NOMO-1 treated with DMSO at 0.1 percent for 48 hours (cell line): ENCODE results near the gene ENOSF1.

Source experiments
- DNase-seq: peaks from one replicate; lab custom pipeline; 2025; ENCODE audit not compliant: unreplicated experiment; lab: John Stamatoyannopoulos, UW

Gene ENOSF1

DNA sequence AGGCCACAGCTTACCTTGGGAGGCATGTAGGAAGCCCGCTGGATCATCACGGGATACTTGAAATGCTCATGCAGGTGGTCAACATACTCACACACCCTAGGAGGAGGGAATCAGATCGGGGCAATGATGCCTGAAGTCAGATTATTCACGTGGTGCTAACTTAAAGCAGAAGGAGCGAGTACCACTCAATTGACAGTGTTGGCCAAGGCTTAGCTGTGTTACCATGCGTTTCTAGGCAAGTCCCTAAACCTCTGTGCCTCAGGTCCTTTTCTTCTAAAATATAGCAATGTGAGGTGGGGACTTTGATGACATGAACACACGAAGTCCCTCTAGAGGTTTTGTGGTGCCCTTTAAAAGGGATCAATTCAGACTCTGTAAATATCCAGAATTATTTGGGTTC lies 37.1 kb downstream of the ENOSF1 start:
- DNase-seq = no peak

DNA sequence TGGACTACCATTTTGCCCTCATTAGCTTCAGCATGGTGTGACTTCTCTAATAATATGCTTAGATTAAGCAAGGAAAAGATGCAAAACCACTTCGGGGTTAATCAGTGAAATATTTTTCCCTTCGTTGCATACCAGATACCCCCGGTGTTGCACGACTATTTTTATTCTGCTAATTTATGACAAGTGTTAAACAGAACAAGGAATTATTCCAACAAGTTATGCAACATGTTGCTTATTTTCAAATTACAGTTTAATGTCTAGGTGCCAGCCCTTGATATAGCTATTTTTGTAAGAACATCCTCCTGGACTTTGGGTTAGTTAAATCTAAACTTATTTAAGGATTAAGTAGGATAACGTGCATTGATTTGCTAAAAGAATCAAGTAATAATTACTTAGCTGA lies 38.7 kb downstream of the ENOSF1 start:
- no peak for DNase-seq

DNA sequence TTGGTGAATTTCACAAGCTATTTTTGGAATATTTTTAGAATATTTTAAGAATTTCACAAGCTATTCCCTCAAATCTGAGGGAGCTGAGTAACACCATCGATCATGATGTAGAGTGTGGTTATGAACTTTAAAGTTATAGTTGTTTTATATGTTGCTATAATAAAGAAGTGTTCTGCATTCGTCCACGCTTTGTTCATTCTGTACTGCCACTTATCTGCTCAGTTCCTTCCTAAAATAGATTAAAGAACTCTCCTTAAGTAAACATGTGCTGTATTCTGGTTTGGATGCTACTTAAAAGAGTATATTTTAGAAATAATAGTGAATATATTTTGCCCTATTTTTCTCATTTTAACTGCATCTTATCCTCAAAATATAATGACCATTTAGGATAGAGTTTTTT lies 39.1 kb downstream of the ENOSF1 start:
- DNase-seq = no peak

DNA sequence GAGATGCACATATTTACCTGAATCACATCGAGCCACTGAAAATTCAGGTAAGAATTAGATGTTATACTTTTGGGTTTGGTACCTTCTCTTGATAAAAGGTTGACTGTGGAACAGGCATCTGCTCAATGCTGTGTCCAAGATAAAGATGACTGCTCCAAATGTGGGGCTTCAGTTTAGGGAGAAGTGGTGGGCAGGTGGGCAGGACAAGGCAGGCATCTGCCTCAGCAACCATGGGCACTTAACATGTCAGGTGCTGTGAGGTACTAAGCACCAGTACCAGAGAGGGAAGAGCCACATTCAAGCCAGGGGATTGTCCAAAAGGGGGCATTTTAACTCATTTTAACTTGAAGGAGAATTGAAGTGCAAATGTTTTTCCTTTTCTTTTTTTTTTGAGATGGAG lies 41.0 kb downstream of the ENOSF1 start:
- no peak for DNase-seq

DNA sequence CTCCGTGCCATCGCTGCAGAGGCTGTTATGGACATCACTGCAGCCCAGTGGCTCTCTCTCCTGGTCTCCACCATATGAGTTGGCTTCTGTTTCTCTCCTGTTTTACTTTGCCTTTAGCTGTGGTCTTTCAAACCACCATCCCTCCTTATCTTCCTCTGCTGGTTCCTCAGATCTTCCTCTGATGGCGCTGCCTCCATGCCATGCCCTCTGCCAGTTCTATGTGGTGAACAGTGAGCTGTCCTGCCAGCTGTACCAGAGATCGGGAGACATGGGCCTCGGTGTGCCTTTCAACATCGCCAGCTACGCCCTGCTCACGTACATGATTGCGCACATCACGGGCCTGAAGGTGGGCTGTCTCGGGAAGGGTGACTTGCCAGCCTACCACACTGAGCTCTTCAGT lies 41.9 kb downstream of the ENOSF1 start:
- DNase-seq = no peak

DNA sequence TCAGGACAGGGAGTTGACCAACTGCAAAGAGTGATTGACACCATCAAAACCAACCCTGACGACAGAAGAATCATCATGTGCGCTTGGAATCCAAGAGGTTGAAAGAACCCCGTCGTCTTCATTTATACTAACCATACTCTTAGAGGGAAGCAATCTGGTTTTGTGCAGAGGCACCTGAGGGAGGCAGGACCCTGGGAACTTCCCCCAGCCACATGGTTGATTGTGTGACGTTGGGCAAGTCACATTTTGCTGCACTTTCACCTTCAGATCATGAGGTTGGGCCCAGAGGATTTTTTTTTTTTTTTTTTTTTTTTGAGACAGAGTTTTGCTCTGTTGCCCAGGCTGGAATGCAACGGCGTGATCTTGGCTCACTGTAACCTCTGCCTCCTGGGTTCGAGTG lies 43.4 kb downstream of the ENOSF1 start:
- DNase-seq = no peak

DNA sequence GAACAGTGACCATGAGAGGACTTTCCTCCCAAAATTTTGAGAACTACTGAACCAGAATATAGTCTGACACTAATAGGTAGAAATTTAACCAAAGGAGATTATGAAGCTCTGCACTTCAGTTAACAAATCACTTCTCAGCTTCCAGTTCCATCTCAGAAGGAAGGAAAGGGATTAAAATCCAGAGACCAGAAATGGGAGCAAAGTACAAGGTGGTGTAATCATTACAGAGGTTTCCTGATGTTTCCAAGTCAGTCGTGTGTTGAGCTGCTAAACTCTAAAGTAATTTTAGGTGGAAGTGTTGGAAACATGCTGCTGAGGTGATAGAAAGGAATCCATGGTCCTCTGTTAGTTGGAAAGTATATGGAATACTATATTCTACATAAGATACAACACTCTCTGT lies 44.2 kb downstream of the ENOSF1 start:
- no peak for DNase-seq

DNA sequence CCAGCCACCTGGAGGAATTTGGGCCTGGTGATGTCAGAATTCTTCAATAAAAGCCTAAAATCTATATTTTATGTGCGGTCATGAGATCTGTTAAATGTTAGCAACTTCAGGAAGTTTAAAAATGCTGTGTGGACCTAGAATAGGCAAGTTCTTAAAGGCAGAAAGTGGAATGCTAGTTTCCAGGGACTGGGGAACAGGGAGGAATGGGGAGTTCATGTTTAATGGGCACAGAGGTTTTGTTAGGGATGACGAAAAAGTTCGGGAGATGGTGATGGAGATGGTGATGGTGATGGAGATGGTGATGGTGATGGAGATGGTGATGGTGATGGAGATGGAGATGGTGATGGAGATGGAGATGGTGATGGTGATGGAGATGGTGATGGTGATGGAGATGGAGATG lies 45.8 kb downstream of the ENOSF1 start:
- DNase-seq = no peak

DNA sequence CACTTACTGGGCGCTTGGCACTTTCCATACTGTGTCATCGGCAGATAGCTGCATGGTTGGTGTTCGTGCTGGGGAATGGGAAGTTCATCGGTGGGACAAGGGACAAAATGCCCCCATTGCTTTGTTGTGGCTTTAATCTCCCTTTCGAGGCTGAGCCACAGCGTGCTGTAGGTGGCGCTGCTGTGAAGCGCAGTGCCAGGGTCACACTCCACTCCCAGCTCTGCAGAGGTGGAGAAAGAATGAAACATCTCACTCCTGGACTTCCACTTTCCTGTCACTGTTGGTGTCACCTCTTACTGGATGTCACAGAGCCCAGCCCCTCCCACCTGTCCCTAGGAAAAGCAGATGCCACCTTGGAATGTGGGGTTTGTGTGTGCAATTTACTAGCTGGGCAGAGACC lies 46.3 kb downstream of the ENOSF1 start:
- DNase-seq = no peak

DNA sequence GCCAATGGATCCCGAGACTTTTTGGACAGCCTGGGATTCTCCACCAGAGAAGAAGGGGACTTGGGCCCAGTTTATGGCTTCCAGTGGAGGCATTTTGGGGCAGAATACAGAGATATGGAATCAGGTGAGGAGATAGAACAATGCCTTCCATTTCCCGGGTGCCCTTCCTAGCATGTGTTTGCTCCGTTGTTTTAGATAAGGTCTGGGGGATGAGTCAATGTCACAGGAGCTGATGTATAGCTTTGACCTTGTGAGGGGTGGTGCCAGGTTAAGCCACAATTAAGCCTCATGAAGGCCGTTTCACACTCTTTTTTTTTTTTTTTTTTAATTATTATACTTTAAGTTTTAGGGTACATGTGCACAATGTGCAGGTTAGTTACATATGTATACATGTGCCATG lies 50.2 kb downstream of the ENOSF1 start:
- DNase-seq = no peak

DNA sequence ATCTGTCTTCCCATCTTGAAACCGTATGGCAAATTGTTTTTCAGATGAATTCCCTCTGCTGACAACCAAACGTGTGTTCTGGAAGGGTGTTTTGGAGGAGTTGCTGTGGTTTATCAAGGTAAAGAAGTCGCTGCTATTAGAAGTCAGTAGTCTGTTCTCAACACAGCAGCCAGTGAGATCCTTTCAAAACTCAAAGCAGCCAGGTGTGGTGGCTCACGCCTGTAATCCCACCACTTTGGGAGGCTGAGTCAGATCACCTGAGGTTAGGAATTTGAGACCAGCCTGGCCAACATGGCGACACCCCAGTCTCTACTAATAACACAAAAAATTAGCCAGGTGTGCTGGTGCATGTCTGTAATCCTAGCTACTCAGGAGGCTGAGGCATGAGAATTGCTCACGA lies 52.8 kb downstream of the ENOSF1 start:
- DNase-seq = no peak

DNA sequence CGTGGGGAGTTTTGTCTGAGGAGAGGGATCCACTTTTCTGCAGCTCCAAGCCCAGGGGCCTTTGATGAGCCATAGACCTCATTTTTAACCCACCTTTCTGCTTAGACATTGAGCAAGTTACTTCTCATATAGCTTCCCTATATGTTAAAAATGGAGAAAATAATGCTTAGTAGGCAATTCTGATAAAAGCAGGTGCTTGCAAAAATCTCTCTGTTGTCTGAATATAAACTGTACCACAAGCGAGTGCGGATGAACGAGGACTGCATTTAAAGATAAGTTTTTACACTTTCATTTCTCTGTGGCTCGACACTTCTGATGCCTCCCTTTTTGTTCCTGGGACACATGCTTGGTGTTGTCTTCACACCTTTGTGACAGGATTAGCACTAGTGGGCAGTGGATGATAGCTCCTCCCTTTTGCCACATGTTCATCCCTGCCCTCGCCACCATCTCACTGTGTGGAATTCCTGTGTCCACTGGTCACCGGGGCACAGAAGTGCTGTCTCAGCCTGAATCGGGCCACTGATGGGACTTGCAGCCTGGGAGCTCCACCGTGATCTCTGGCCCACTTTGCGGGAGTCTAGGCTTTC lies 53.4 kb downstream of the ENOSF1 start:
- DNase-seq = no peak

DNA sequence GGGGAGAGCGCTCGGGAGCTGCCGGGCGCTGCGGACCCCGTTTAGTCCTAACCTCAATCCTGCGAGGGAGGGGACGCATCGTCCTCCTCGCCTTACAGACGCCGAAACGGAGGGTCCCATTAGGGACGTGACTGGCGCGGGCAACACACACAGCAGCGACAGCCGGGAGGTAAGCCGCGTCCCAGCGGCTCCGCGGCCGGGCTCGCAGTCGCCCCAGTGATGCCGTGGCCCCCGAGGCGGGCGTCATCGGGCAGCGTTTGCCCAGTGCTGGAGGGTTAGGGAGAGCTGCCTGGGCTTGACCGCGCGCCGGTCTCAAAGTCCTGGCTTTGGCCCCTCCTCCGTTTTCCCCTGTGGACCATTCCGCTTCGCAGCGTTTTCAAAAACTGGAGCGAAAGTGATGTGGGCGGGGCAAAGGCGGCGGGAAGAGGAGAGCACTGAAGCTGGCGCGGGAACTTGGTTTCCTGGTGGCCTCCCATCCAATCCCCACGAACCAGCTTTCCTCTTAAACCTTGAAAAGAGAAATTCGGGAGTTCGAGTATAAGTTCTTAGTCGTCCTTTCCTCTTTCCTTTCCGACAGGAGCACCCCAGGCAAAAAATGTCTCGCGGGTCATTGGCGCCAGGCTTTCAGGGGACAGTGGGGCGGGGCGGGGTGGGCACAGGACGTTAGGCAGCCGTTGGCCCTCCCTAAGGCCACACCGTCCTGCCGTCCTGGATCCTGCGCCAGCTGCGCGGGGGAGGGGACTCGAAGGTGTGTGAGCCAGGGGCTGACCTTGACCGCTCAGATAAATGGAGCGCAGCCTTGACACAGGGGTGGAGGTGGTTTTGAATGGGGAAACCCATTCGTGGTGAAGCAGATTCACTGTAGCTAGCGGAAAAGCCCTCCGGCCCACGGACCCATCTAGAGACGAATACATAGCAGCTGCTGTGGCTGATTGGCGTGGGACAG lies 54.2 kb downstream of the ENOSF1 start:
- DNase-seq = peak; percentile 90

DNA sequence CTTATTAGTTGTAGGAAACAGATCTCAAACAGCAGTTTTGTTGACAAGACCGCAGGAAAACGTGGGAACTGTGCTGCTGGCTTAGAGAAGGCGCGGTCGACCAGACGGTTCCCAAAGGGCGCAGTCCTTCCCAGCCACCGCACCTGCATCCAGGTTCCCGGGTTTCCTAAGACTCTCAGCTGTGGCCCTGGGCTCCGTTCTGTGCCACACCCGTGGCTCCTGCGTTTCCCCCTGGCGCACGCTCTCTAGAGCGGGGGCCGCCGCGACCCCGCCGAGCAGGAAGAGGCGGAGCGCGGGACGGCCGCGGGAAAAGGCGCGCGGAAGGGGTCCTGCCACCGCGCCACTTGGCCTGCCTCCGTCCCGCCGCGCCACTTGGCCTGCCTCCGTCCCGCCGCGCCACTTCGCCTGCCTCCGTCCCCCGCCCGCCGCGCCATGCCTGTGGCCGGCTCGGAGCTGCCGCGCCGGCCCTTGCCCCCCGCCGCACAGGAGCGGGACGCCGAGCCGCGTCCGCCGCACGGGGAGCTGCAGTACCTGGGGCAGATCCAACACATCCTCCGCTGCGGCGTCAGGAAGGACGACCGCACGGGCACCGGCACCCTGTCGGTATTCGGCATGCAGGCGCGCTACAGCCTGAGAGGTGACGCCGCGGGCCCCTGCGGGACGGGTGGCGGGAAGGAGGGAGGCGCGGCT lies 55.0 kb downstream of the ENOSF1 start, which contains the start of gene TYMS:
Gene TYMS (plus strand): TSS at position 343 of the 690 bp plus-strand sequence. CDS start 90 bp downstream, at position 433.
- DNase-seq = peak; percentile 48

DNA sequence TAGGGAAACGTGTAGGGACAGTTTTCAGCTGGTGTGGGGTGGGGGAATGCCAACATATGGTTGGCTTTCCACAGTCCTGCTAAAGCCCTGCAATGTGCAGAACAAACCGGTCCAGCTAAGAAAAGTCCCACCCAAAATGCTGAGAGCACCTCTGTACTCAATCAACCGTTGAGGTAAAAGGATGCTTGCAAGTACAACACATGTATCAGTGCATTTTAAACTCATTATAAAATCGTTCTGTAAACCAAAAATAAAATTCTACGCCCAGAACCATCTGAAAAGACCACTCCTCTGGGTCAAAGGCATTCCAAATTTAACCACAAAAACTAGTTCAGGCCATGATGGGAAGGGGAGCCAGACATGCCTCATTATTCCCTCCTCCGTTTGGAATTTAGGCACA lies 57.0 kb downstream of the ENOSF1 start:
- DNase-seq = no peak

DNA sequence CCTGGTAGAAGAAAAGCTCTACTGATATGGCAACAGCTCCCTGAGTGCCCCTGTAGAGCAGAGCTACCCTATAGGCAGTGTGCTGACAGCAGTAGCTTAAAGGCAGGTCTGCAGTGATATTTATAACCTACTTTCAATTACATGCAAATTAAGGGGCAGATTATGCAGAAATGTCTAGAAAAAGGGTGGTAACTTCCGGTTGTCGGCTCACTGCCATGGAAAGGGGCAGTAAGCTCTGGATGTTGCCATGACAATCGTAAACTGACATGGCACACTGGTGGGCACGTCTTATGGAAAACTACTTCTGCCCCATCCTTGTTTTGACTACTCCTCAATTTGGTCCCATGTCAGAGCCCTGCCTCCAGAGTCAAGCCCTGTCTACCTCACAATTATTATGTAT lies 57.8 kb downstream of the ENOSF1 start:
- no peak for DNase-seq

DNA sequence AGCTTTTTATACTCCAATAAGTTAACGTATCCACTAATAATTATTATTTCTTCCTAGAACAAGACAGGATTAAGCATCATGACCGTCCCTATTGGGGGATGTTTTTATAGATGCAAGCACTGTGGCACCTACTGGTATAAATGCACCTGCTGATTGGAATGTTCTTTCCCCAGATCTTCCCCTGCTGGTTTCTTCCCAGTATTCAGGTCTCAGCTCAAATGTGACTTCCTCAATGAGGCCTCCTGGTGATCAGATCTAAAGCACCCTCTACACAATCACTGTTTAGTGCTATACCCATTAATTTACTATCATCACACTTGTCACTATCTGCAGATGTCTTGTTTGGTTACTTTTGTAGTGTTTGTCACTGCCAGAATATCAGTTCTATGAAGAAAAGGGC lies 58.9 kb downstream of the ENOSF1 start:
- no peak for DNase-seq

DNA sequence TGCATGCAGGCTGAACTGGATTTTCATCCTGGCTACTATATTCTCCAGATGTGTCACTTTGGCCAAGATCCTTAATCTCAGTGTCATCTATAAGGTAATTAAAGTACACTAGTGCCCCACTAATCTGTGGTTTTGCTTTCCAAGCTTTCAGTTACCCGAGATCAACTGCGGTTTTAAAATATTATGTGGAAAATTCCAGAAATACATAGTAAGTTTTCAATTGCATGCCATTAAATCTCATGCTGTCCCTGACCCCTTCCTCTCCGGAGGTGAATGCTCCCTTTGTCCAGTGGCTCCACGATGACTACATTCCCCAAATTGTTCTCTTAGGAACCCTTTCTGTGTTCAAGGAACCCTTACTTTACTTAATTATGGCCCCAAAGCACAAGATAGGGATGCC lies 60.3 kb downstream of the ENOSF1 start:
- no peak for DNase-seq

DNA sequence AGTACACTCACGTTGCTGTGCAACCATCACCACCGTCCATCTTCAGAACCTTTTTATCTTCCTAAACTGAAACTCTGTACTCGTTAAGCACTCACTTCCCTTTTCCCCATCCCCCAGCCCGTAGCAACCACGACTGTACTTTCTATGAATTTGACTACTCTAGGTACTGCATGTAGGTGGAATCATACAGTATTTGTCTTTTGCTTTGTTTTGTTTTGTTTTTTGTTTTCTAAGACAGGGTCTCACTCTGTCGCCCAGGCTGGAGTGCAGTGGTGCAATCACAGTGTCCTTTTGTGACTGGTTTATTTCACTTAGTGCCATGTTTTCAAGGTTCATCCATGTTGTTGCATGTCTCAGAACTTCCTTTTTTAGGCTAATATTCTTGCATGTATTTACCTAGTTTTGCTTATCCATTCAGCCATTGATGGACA lies 62.0 kb downstream of the ENOSF1 start:
- DNase-seq = peak; percentile 90

DNA sequence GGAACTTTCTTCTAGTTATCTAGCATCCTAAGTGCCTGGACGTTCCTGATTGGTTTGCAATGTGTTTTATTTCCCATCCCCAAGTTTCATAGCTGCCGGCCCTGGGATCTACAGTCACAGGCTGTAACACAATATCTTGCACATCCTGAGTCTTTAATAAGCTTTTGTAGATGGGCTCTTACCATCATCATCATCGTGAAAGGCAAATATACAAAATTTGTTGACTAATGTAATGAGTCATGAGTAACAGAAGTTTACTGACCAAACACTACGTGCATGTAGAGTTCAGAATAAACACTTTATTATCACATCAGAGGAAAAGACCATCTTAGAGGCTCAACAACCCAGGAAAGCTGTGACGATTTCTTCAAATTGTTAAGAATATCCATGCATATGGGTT lies 63.1 kb downstream of the ENOSF1 start:
- no peak for DNase-seq

DNA sequence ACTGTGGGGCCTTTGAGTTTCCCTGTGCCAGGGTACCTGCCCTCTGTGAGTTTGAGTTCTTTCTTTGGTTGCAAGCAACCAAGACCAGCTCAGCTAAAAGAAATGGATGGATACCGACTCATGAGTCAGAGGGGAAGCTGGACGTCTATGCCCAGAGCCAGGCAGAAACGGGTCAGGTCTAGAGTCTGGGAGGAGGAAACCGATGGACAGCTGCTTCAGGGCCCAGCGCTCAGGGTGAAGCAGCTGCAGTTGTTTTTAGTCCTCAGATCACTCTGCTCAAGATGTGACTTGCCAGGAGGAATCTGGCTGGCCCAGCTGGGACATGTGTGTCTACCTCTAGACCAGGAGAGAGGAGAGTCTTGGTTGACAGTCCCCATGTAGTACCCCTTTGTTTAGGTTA lies 65.1 kb downstream of the ENOSF1 start:
- DNase-seq = no peak
